GM12878 (cell line): ENCODE data around the gene ZBED5. TPM values are rescaled to one million over a fixed set of nuclear protein-coding genes. Genes with fewer than 3 reads are reported as not detected.

Experiments
- ATAC-seq: fragments of 200-7000 bp; cut with Tn5 transposase; 3 replicates; pipeline ENCODE4 v1.9.1; 2020; ENCODE audit warnings: mild to moderate bottlenecking, moderate library complexity
- BruUV-seq: library from RNA; stranded (reverse); fragments of 400-500 nt; replicated peaks from 2 replicates; lab custom pipeline; 2021; lab: Mats Ljungman, UMichigan
- CTCF ChIA-PET: fragments of 300-600 bp; sonication (Branson Sonifier 250); formaldehyde crosslinking; extraction: SDS; loops from one replicate; lab custom pipeline; 2021; ENCODE audit warnings: inconsistent platforms; lab: Yijun Ruan, JAX
- POLR2A ChIA-PET: fragments of 350-600 bp; formaldehyde crosslinking; extraction: SDS; loops from one replicate; lab custom pipeline; 2021; ENCODE audit warnings: inconsistent platforms; lab: Charles Lee
- RAD21 ChIA-PET: fragments of 300-600 bp; sonication (Branson Sonifier 250); formaldehyde crosslinking; loops from one replicate; lab custom pipeline; 2023; ENCODE audit warnings: antibody characterized with exemption; ENCODE audit not compliant: unreplicated experiment; lab: Charles Lee
- SMC1A ChIA-PET: fragments of 300-600 bp; sonication (Branson Sonifier 250); formaldehyde crosslinking; loops from one replicate; lab custom pipeline; 2023; ENCODE audit not compliant: unreplicated experiment, uncharacterized antibody; lab: Charles Lee
- DNase-seq: peaks from one replicate; pipeline ENCODE4 v3.0.0-alpha.2; 2011; ENCODE audit warnings: low read depth, low spot score
- FAIRE-seq: peaks from 3 replicates; lab custom pipeline; 2011; peaks lifted over from hg19 to GRCh38; lab: Jason Lieb, UNC
- H2AFZ ChIP-seq: 2 replicates; pipeline ENCODE4 v1.6.0; 2011; ENCODE audit warnings: low read depth, low read length, control low read depth; ENCODE audit not compliant: control insufficient read depth
- H3K27ac ChIP-seq: 2 replicates; pipeline ENCODE4 v1.5.1; 2011; ENCODE audit warnings: control low read depth; ENCODE audit not compliant: control insufficient read depth, insufficient read depth
- H3K27me3 ChIP-seq, 2 experiments: replicated peaks in 1 of 2; 2 replicates each; pipeline versions ENCODE4 v1.6.0 to v1.6.1; 2011; ENCODE audit warnings: low read length in 1 of 2; ENCODE audit not compliant: control insufficient read depth in 2 of 2, insufficient read depth in 2 of 2
- H3K36me3 ChIP-seq, 2 experiments: 2 replicates each; pipeline ENCODE4 v1.5.1; 2011; ENCODE audit warnings: low read length in 1 of 2; ENCODE audit not compliant: control insufficient read depth in 2 of 2, insufficient read depth in 2 of 2
- H3K4me1 ChIP-seq: 2 replicates; pipeline ENCODE4 v1.6.1; 2011; ENCODE audit warnings: mild to moderate bottlenecking, low read length, moderate library complexity, mixed read lengths; ENCODE audit not compliant: control insufficient read depth, insufficient read depth
- H3K4me2 ChIP-seq: 2 replicates; pipeline ENCODE4 v1.6.0; 2011; ENCODE audit warnings: control low read depth; ENCODE audit not compliant: control insufficient read depth, insufficient read depth
- H3K4me3 ChIP-seq: fragments of 200-600 bp; sonication (generic); 2 replicates; pipeline ENCODE4 v1.5.1; 2016
- H3K79me2 ChIP-seq: 2 replicates; pipeline ENCODE4 v1.6.0; 2011; ENCODE audit warnings: low read length; ENCODE audit not compliant: control insufficient read depth, insufficient read depth
- H3K9ac ChIP-seq: 2 replicates; pipeline ENCODE4 v1.8.0; 2011; ENCODE audit warnings: low read length, control low read depth, mixed read lengths; ENCODE audit not compliant: control insufficient read depth, insufficient read depth
- H3K9me3 ChIP-seq: replicated peaks from 3 replicates; pipeline ENCODE4 v1.5.1; 2011; ENCODE audit warnings: mild to moderate bottlenecking, low read length; ENCODE audit not compliant: control insufficient read depth, insufficient read depth
- H4K20me1 ChIP-seq: 2 replicates; pipeline ENCODE4 v1.6.0; 2011; ENCODE audit not compliant: control insufficient read depth, insufficient read depth
- CREB1 ChIP-seq: IDR thresholded peaks from 2 replicates; pipeline ENCODE4 v1.6.1; 2012; ENCODE audit warnings: low read depth, mild to moderate bottlenecking, inconsistent platforms
- GATAD2B ChIP-seq: fragments of 450-650 bp; conservative IDR thresholded peaks from 2 replicates; pipeline ENCODE4 v1.6.1; 2017; ENCODE audit warnings: low read depth, mild to moderate bottlenecking, moderate library complexity
- LARP7 ChIP-seq: fragments of 450-650 bp; IDR thresholded peaks from 2 replicates; pipeline ENCODE4 v1.6.1; 2017; ENCODE audit warnings: mild to moderate bottlenecking
- MEF2B ChIP-seq: fragments of 450-650 bp; IDR thresholded peaks from 2 replicates; pipeline ENCODE4 v1.6.1; 2018; ENCODE audit warnings: mild to moderate bottlenecking, moderate library complexity; ENCODE audit not compliant: partially characterized antibody, poor library complexity, severe bottlenecking
- MXI1 ChIP-seq: fragments of 150-350 bp; IDR thresholded peaks from 2 replicates; pipeline ENCODE4 v1.6.1; 2011; ENCODE audit warnings: low read depth, mild to moderate bottlenecking, inconsistent platforms, low read length, improper control_type of control experiment
- PML ChIP-seq: IDR thresholded peaks from 2 replicates; pipeline ENCODE4 v1.6.1; 2012; ENCODE audit warnings: low read length, inconsistent platforms
- RAD51 ChIP-seq: fragments of 450-650 bp; IDR thresholded peaks from 2 replicates; pipeline ENCODE4 v1.6.1; 2016; ENCODE audit warnings: moderate library complexity, mild to moderate bottlenecking, inconsistent platforms
- RB1 ChIP-seq: fragments of 450-650 bp; formaldehyde crosslinking; IDR thresholded peaks from 2 replicates; pipeline ENCODE4 v1.6.1; 2017; ENCODE audit warnings: mild to moderate bottlenecking, borderline replicate concordance
- ZNF207 ChIP-seq: fragments of 450-650 bp; IDR thresholded peaks from 2 replicates; pipeline ENCODE4 v1.6.1; 2014; ENCODE audit warnings: antibody characterized with exemption, mild to moderate bottlenecking, borderline replicate concordance
- WGBS: methylation state at CpG from one replicate; pipeline ENCODE4 v1.1.6; 2016; ENCODE audit warnings: low lambda C conversion rate; ENCODE audit not compliant: insufficient replicate concordance, insufficient coverage; ENCODE audit errors: missing lambda C conversion rate; 5-methylcytosine and 5-hydroxymethylcytosine counted together
- in situ Hi-C: fragments of 300-500 bp; cut with MboI; formaldehyde crosslinking; loops from 9 replicates; pipeline ENCODE4 v1.14.3; 2018; ENCODE audit warnings: mixed read lengths
- intact Hi-C: fragments of 100-400 bp; cut with micrococcal nuclease; formaldehyde crosslinking; loops from one replicate; pipeline ENCODE4 v1.14.2; 2022; ENCODE audit not compliant: unreplicated experiment
- polyA plus RNA-seq, 11 experiments: library from polyadenylated mRNA; depleted of rRNA in 4 of 11; unstranded in 6 of 11; stranded (reverse) in 5 of 11; fragments of >200 nt; fragmentation: Nextera tagmentation in 4 of 11; fragmentation: Illumina TruSeq in 1 of 11; extraction: Ambion mirVana in 4 of 11; extraction: Trizol in 1 of 11; gene quantifications; 1 replicate in 1 of 11; 2 replicates in 10 of 11; pipeline versions ENCODE4 v1.2.1 to v1.2.3, GENCODE V29; 2011 to 2016; ENCODE audit warnings: inconsistent platforms in 2 of 11, missing spikeins in 2 of 11, low read depth in 1 of 11
- total RNA-seq, 4 experiments: library from RNA; depleted of rRNA in 3 of 4; stranded (reverse); fragments of >200 nt in 3 of 4; fragmentation: Illumina TruSeq in 1 of 4; extraction: Trizol in 1 of 4; gene quantifications; 2 replicates each; pipeline versions ENCODE4 v1.2.1 to v1.2.3, GENCODE V29; 2013 to 2021
- TF ChIP-seq, protein P1 (sequence below): IDR thresholded peaks from 2 replicates; pipeline ENCODE4 v1.6.1; 2012; ENCODE audit warnings: mild to moderate bottlenecking, low read depth, low read length
- TF ChIP-seq, protein P2 (sequence below): IDR thresholded peaks from 2 replicates; pipeline ENCODE4 v1.6.1; 2011; ENCODE audit warnings: mild to moderate bottlenecking, low read depth, low read length, moderate library complexity; ENCODE audit not compliant: insufficient replicate concordance

Gene ZBED5
- total and polyA plus RNA-seq, 10 of the 15 experiments (the other 5 are each of a cell fraction or from before 2014, with no cell fraction given) = 27.3 to 86.8 (median 37.6) TPM

DNA sequence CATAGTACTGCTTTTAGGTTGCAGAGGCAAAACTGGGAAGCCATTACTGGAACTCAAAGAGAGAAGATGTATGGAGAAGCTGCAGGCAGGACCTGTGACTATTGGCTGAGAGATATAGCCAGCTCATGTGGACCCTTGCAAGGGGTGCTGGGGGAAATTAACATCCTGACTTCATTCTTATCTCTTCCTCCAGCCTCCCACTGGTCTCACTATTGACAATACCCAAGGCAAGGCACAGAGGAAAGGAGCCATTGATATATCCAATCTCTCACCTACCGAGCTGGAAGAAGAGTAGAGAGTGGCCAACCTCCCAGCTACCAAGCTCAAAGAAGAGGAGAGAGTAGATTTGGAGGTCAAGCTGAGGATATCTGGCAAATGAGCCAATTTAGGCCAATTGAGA lies 36.8 kb upstream of the ZBED5 start:
- ChIA-PET CTCF (interaction anchor here (0.8 to 1.3 kb wide), 2 partner anchors 12 to 16 kb away, joined by 3 to 4 read pairs; no protein-coding TSS in a partner anchor), RAD21 (no interaction called here), POLR2A (interaction anchor here (1.6 kb wide), 1 partner anchor 86 kb away, joined by 5 read pairs; the partner anchor contains the start of gene EIF4G2), SMC1A (interaction anchor here (0.8 kb wide), 1 partner anchor 86 kb away, joined by 3 read pairs; the partner anchor contains the start of gene EIF4G2)
- no peak overlapping the region for H3K4me3 ChIP-seq
- in situ Hi-C loops (no loop called here), intact Hi-C loops (no loop called here)
- WGBS = 62% methylated on average over 1 of the region's 1 CpG
- DNase-seq (no peak), FAIRE-seq (no peak), ATAC-seq (no peak)
- no peaks in the 10 kb centered on the region for H3K27me3 ChIP-seq
- TF ChIP-seq MXI1 = no peak
- TF ChIP-seq, protein P1, sequence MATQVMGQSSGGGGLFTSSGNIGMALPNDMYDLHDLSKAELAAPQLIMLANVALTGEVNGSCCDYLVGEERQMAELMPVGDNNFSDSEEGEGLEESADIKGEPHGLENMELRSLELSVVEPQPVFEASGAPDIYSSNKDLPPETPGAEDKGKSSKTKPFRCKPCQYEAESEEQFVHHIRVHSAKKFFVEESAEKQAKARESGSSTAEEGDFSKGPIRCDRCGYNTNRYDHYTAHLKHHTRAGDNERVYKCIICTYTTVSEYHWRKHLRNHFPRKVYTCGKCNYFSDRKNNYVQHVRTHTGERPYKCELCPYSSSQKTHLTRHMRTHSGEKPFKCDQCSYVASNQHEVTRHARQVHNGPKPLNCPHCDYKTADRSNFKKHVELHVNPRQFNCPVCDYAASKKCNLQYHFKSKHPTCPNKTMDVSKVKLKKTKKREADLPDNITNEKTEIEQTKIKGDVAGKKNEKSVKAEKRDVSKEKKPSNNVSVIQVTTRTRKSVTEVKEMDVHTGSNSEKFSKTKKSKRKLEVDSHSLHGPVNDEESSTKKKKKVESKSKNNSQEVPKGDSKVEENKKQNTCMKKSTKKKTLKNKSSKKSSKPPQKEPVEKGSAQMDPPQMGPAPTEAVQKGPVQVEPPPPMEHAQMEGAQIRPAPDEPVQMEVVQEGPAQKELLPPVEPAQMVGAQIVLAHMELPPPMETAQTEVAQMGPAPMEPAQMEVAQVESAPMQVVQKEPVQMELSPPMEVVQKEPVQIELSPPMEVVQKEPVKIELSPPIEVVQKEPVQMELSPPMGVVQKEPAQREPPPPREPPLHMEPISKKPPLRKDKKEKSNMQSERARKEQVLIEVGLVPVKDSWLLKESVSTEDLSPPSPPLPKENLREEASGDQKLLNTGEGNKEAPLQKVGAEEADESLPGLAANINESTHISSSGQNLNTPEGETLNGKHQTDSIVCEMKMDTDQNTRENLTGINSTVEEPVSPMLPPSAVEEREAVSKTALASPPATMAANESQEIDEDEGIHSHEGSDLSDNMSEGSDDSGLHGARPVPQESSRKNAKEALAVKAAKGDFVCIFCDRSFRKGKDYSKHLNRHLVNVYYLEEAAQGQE = no peak
- no peak for TF ChIP-seq RB1
- no peak for TF ChIP-seq RAD51
- no peak for TF ChIP-seq CREB1
- TF ChIP-seq, protein P2, sequence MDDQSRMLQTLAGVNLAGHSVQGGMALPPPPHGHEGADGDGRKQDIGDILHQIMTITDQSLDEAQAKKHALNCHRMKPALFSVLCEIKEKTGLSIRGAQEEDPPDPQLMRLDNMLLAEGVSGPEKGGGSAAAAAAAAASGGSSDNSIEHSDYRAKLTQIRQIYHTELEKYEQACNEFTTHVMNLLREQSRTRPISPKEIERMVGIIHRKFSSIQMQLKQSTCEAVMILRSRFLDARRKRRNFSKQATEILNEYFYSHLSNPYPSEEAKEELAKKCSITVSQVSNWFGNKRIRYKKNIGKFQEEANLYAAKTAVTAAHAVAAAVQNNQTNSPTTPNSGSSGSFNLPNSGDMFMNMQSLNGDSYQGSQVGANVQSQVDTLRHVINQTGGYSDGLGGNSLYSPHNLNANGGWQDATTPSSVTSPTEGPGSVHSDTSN = no peak
- TF ChIP-seq PML = no peak
- TF ChIP-seq ZNF207 = no peak
- TF ChIP-seq LARP7 = no peak
- no peak for TF ChIP-seq MEF2B
- no peak for TF ChIP-seq GATAD2B
- H3K4me2 ChIP-seq = no peak overlapping the region
- no peaks in the 10 kb centered on the region; the same call in 1 of the 2 replicates for H3K4me1 ChIP-seq
- H4K20me1 ChIP-seq = no peaks in the 10 kb centered on the region
- H2AFZ ChIP-seq = no peak overlapping the region
- H3K9ac ChIP-seq = no peak overlapping the region
- no peaks in the 10 kb centered on the region for H3K9me3 ChIP-seq
- no peak overlapping the region for H3K27ac ChIP-seq
- no peaks in the 10 kb centered on the region for H3K36me3 ChIP-seq
- no TSS peak for BruUV-seq
- H3K79me2 ChIP-seq = no peaks in the 10 kb centered on the region
